Psoas muscle (tissue), 8 donors: ENCODE results near the gene COMMD3. TPM values are rescaled to one million over a fixed set of nuclear protein-coding genes. Genes with fewer than 3 reads are reported as not detected.
"Not testable (repeated sequence)": the region's sequence is repeated elsewhere in the genome, so short reads cannot be mapped to it uniquely, and the experiment has no call there.

Experiments
- ATAC-seq, 4 donors: fragments of 200-7000 bp; cut with Tn5 transposase; one replicate each; pipeline ENCODE4 v1.9.1; 2020; ENCODE audit warnings: moderate library complexity in 3 of 4, mild to moderate bottlenecking in 2 of 4
- DNase-seq, 2 donors: peaks; one replicate each; pipeline ENCODE4 v3.0.0-alpha.2; 2020
- H3K27ac ChIP-seq: fragments of 200-600 bp; one replicate; pipeline ENCODE4 v1.8.0; 2022
- H3K27me3 ChIP-seq, 3 donors: fragments of 200-600 bp in 1 of 3; one replicate each; pipeline versions ENCODE4 v1.6.1 to v1.8.0; 2013 to 2022; ENCODE audit warnings: low read length in 2 of 3, mild to moderate bottlenecking in 2 of 3, moderate library complexity in 1 of 3; ENCODE audit not compliant: insufficient read depth in 3 of 3
- H3K36me3 ChIP-seq, 2 donors: fragments of 200-600 bp in 1 of 2; one replicate each; pipeline versions ENCODE4 v1.6.1 to v1.8.0; 2013 to 2022; ENCODE audit warnings: low read depth in 1 of 2, mild to moderate bottlenecking in 1 of 2, moderate library complexity in 1 of 2; ENCODE audit not compliant: insufficient read depth in 1 of 2
- H3K4me1 ChIP-seq: fragments of 200-600 bp; one replicate; pipeline ENCODE4 v1.8.0; 2022
- H3K4me3 ChIP-seq: fragments of 200-600 bp; one replicate; pipeline ENCODE4 v1.8.0; 2022; ENCODE audit warnings: mild to moderate bottlenecking
- H3K9me3 ChIP-seq: fragments of 200-600 bp; one replicate; pipeline ENCODE4 v1.8.0; 2022
- WGBS, 3 donors: extraction: QIAGEN DNeasy Blood & Tissue Kit; methylation state at CpG; one replicate each; pipeline versions ENCODE4 v1.1.6 to v1.1.7; 2013; 5-methylcytosine and 5-hydroxymethylcytosine counted together
- intact Hi-C, 2 donors: fragments of 100-400 bp; cut with DNase I; formaldehyde crosslinking; loops; one replicate each; pipeline versions ENCODE4 v1.11.0 to v1.14.2; 2022
- polyA plus RNA-seq, 3 donors: library from polyadenylated mRNA; stranded (reverse); fragments of 200-250 nt; gene quantifications; one replicate each; pipeline ENCODE4 v1.2.3, GENCODE V29; 2013
- total RNA-seq, 4 donors: library from RNA; stranded (reverse); fragmentation: NEBNext Ultra II Directional in 2 of 4; extraction: Animal tissue kit (Norgen Biotek cat#: 25700) in 2 of 4; gene quantifications; one replicate each; pipeline versions ENCODE4 v1.2.1 to v1.2.4, GENCODE V29; 2021 to 2023
- TF ChIP-seq, protein P1 (sequence below): fragments of 200-600 bp; IDR thresholded peaks from one replicate; pipeline ENCODE4 v1.8.0; 2022; ENCODE audit warnings: antibody characterized with exemption
- donor health status: healthy with polysubstance abuse.
- donor health status: DM: no; HTN: no; CAD: no; lungs with moderate emphysema.
- donor health status: Bipolar disorder and iron deficiency.
- donor health status: healthy.
- donor health status: DM: yes; HTN: yes; CAD: no.
- donor health status: DM: no; HTN: no; CAD: no.
- donor health status: DM: no; HTN: no; CAD: no.
- donor health status: DM: yes; HTN: yes; CAD: no.

Gene COMMD3
- total and polyA plus RNA-seq, 7 donors: 42.3 to 81.4 (median 64.6) TPM

DNA sequence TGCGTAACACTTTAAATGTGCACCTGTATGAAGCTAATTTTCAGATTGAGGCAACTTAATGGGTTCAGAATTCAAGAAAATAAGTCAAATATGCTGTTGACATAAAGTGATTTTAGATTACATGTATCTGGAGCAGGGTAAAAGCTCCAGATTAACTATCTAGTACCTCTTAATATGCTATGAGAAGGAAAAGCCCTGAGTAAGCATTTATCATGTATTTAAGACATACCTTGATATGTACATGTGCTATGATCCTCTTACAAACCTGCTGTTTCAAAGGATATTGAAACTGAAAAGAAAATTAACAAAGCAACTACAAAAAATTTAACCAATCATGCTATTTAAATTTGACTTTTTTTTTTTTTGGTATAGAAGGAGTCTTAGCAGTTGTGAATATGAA lies 33.6 kb downstream of the COMMD3 start:
- no peaks in the 10 kb centered on the region for H3K36me3 ChIP-seq
- 99 to 100% (median 100%) methylated on average over 1 of the region's 1 CpG for WGBS, 3 donors
- H3K27ac ChIP-seq: no peak overlapping the region
- TF ChIP-seq, protein P1, sequence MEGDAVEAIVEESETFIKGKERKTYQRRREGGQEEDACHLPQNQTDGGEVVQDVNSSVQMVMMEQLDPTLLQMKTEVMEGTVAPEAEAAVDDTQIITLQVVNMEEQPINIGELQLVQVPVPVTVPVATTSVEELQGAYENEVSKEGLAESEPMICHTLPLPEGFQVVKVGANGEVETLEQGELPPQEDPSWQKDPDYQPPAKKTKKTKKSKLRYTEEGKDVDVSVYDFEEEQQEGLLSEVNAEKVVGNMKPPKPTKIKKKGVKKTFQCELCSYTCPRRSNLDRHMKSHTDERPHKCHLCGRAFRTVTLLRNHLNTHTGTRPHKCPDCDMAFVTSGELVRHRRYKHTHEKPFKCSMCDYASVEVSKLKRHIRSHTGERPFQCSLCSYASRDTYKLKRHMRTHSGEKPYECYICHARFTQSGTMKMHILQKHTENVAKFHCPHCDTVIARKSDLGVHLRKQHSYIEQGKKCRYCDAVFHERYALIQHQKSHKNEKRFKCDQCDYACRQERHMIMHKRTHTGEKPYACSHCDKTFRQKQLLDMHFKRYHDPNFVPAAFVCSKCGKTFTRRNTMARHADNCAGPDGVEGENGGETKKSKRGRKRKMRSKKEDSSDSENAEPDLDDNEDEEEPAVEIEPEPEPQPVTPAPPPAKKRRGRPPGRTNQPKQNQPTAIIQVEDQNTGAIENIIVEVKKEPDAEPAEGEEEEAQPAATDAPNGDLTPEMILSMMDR: no peak
- H3K4me3 ChIP-seq: no peak overlapping the region
- DNase-seq: no peak
- ATAC-seq: no peak
- no peaks in the 10 kb centered on the region for H3K4me1 ChIP-seq
- no peaks in the 10 kb centered on the region for H3K9me3 ChIP-seq
- peaks cover 4 to 28% (median 14%) of the 10 kb centered on the region in 3 donors for H3K27me3 ChIP-seq
- intact Hi-C loops: loop anchor here (10.0 kb wide), 2 partner anchors 195 to 235 kb away; no protein-coding TSS in a partner anchor

DNA sequence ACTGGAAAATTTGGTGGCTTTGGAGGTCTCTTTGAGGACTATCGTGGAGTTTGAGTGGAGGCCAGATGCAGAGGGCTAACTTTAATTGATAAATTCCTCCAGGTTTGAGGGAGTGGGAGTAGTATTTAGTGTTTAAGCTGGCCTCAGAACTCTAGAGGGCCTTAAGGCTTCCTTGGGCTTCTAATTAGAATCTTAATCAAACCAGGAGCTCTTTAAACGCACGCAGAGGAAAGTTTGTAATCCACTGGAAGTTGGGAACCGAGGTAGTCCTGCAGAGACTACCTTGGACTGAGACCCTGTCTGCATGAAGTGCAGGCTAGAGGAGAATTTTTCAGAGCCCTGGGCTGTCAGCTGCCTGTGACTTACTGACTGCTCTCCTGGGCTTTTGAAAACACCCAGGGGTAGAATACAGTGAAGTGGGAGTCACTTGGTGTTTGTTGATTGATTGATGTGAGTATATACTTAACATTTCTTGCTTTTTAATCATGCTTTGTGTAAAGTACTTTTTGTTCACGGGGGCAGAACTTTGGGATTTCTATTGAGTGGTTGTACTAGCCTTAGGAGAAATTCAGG lies 35.0 kb downstream of the COMMD3 start:
- intact Hi-C loops: no loop called here
- H3K4me1 ChIP-seq: no peaks in the 10 kb centered on the region
- H3K27ac ChIP-seq: no peak overlapping the region
- H3K36me3 ChIP-seq: no peaks in the 10 kb centered on the region
- WGBS, 3 donors: 89 to 94% (median 91%) methylated on average over 5 of the region's 5 CpGs
- ATAC-seq (no peak), DNase-seq (no peak)
- H3K4me3 ChIP-seq: no peak overlapping the region
- H3K9me3 ChIP-seq: no peaks in the 10 kb centered on the region
- peaks cover 0 to 13% (median 4%) of the 10 kb centered on the region in 3 donors for H3K27me3 ChIP-seq
- TF ChIP-seq, protein P1: no peak

DNA sequence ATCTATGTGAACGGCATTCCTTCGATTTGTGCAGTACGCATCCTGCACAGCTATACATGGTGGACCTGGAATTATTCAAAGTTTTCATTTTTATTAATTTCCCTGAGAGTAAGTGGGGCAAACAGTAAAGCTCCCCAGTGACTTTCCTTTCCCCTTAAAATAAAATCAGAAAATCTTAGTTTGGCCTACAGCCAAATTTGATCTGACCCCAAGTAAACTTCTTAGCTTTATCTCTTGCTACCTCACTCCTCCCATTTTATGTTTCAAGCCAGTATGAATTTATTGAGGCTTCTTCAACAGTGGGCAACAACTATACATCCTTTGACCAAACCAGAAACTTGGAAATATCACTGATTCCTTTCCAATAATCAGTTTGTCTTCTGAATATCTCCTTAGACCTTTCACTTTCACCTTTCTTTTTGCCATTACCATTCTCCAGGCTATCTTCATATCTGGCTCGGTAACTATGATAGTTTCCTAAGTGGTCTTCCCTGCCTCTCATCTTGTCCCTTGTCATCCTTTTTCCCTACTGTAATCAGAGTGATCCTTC lies 40.2 kb downstream of the COMMD3 start:
- Histone ChIP-seq H3K4me1 (no peaks in the 10 kb centered on the region), H3K9me3 (no peaks in the 10 kb centered on the region), H3K4me3 (no peak overlapping the region), H3K27ac (no peak overlapping the region), H3K27me3 (peaks cover 0 to 4% (median 0%) of the 10 kb centered on the region in 3 donors), H3K36me3 (no peaks in the 10 kb centered on the region)
- TF ChIP-seq, protein P1: no peak
- intact Hi-C loops: no loop called here
- ATAC-seq: no peak
- no peak for DNase-seq
- 84 to 93% (median 85%) methylated on average over 4 of the region's 4 CpGs for WGBS, 3 donors

DNA sequence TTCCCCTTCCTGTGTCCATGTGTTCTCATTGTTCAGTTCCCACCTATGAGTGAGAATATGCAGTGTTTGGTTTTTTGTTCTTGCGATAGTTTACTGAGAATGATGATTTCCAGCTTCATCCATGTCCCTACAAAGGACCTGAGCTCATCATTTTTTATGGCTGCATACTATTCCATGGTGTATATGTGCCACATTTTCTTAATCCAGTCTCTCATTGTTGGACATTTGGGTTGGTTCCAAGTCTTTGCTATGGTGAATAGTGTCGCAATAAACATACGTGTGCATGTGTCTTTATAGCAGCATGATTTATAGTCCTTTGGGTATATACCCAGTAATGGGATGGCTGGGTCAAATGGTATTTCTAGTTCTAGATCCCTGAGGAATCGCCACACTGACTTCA lies 41.6 kb downstream of the COMMD3 start:
- ATAC-seq, H3K4me1 ChIP-seq, intact Hi-C loops, DNase-seq, H3K27ac ChIP-seq, H3K4me3 ChIP-seq, H3K27me3 ChIP-seq, H3K9me3 ChIP-seq, H3K36me3 ChIP-seq: not testable (repeated sequence)
- 86 to 90% (median 86%) methylated on average over 3 of the region's 4 CpGs for WGBS, 3 donors

DNA sequence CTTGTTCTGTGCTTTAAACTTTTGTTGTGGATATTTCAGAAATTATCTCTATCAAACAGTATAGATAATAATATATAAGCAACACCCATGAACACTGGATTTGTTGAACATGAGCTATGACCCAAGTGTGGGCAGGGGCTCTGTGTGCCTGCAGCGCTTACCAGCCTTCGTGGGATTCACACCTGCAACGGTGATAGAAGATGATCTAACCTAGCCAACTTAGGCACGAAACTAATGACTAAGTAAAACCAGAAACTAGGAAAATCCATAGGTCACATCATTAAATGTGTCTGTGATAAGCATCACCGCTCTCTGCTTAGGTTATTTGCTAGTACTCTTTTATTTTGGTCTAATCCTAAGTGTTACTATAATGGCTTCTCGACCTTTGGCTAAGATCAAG lies 47.1 kb downstream of the COMMD3 start:
- WGBS, 3 donors: 92 to 95% (median 94%) methylated on average over 6 of the region's 6 CpGs
- H3K9me3 ChIP-seq: no peaks in the 10 kb centered on the region
- no peak overlapping the region for H3K27ac ChIP-seq
- DNase-seq: no peak
- no peaks in the 10 kb centered on the region for H3K36me3 ChIP-seq
- ATAC-seq: no peak
- H3K4me1 ChIP-seq: no peaks in the 10 kb centered on the region
- intact Hi-C loops: no loop called here
- H3K4me3 ChIP-seq: no peak overlapping the region
- H3K27me3 ChIP-seq: no peaks in the 10 kb centered on the region
- TF ChIP-seq, protein P1: no peak
